ENCODE measurements around the gene IFNA17.
"Not testable (repeated sequence)": the region's sequence is repeated elsewhere in the genome, so short reads cannot be mapped to it uniquely, and the experiment has no call there.

IFNA17 gene

GRCh38 chr9:21228122-21228521 lies at the start of gene IFNA17:
Gene IFNA17 (minus strand): TSS chr9:21228222. CDS start chr9:21228173, 49 bp downstream.
- no peak for DNase-seq

- DNase-seq = peak; percentile 41
Measured at GRCh38 chr9:21268347-21268657, 40.3 kb upstream of the IFNA17 start.

- peak; percentile 58 for DNase-seq
Measured at GRCh38 chr9:21267485-21268346, 39.7 kb upstream of the IFNA17 start.

GRCh38 chr9:21266733-21267484 lies 38.9 kb upstream of the IFNA17 start:
- DNase-seq = no peak

GRCh38 chr9:21265421-21266189 lies 37.6 kb upstream of the IFNA17 start:
- DNase-seq = no peak

- peak; percentile 73 for DNase-seq
Measured at GRCh38 chr9:21255538-21256212, 27.7 kb upstream of the IFNA17 start.

- peak; percentile 78 for DNase-seq
Measured at GRCh38 chr9:21252721-21253547, 24.9 kb upstream of the IFNA17 start.

- no peak for DNase-seq
Measured at GRCh38 chr9:21251638-21252037, 23.6 kb upstream of the IFNA17 start.

- peak; percentile 4 for DNase-seq
Measured at GRCh38 chr9:21251190-21251589, 23.2 kb upstream of the IFNA17 start.

- DNase-seq = peak; percentile 69
Measured at GRCh38 chr9:21244836-21245235, 16.8 kb upstream of the IFNA17 start.

GRCh38 chr9:21239911-21240310 lies 11.9 kb upstream of the IFNA17 start, which contains the start of gene IFNA14:
Gene IFNA14 (minus strand): TSS chr9:21240005. CDS start chr9:21239935, 70 bp downstream.
- no peak for DNase-seq

- not testable (repeated sequence) for DNase-seq
Measured at GRCh38 chr9:21236360-21236714, 8.3 kb upstream of the IFNA17 start.

- peak; percentile 81 for DNase-seq
Measured at GRCh38 chr9:21235468-21236359, 7.7 kb upstream of the IFNA17 start.

- DNase-seq = no peak
Measured at GRCh38 chr9:21234153-21234687, 6.2 kb upstream of the IFNA17 start.

- DNase-seq = no peak
Measured at GRCh38 chr9:21233258-21233657, 5.2 kb upstream of the IFNA17 start.

GRCh38 chr9:21217211-21217610 lies 10.8 kb downstream of the IFNA17 start, which contains the start of gene IFNA16:
Gene IFNA16 (minus strand): TSS chr9:21217311. CDS start chr9:21217305, 6 bp downstream.
- DNase-seq = not testable (repeated sequence)

GRCh38 chr9:21213411-21214326 lies 14.4 kb downstream of the IFNA17 start:
- peak; percentile 58 for DNase-seq

- DNase-seq = not testable (repeated sequence)
Measured at GRCh38 chr9:21212160-21212559, 15.9 kb downstream of the IFNA17 start.

- not testable (repeated sequence) for DNase-seq
Measured at GRCh38 chr9:21210782-21211181, 17.2 kb downstream of the IFNA17 start.

All from OCI-M1 (cell line).